GM21528 (cell line): ENCODE data around the gene ABHD14A.

Experiments
- ATAC-seq: cut with Tn5 transposase; IDR thresholded peaks from one replicate; pipeline ENCODE4 v1.9.1; 2021; ENCODE audit warnings: mild to moderate bottlenecking, moderate library complexity; ENCODE audit not compliant: unreplicated experiment, low FRiP score

The ABHD14A gene

GRCh38 chr3:51940648-51941462 lies 34.0 kb upstream of the ABHD14A start:
- ATAC-seq, result no peak

GRCh38 chr3:51941463-51941797 lies 33.4 kb upstream of the ABHD14A start:
- ATAC-seq, result no peak

DNA sequence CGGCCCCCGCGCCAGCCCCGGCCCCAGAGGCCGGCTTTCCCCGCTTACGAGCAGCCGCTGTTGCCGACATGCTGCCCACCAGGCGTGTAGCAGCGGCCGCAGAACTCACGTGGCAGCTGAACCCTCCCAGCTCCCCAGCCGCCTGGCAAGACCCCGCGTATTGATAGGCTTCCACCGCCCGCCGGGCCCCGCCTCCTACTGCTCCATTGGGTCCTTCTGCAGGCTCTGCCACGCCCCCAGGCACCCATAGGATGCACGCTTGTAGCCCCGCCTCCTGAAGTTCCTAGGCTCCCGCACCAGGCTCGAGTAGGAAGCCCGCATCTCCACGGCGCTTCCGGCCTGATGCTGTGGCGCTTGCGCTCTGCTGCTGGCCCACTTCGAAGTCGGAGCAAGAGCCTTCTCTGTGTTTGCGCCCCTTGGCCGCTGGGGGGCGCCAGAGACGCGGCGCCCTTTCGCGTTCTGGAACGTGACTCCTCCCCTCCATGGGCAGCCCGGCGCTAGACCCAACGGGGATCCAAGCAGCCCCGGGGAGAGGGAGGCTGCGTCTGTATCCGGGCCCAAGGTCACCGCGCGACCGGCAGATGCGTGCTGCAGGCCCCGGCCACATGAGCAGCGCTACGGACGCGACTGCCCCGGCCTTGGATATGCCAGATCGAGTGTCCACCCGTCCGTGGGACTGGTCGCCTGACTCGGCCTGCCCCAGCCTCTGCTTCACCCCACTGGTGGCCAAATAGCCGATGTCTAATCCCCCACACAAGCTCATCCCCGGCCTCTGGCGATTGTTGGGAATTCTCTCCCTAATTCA lies 32.9 kb upstream of the ABHD14A start, which contains the start of the genes PARP3 and RRP9:
Gene PARP3, plus strand, starts transcription at position 566 of the 805 bp plus-strand sequence. CDS start 993 bp downstream, outside the sequence.
Gene RRP9, minus strand, starts transcription at position 107 of the 805 bp plus-strand sequence. Its CDS starts 37 bp downstream, at position 70.
- peak; percentile 85 for ATAC-seq

GRCh38 chr3:51942603-51943450 lies 32.0 kb upstream of the ABHD14A start:
- peak; percentile 25 for ATAC-seq

- ATAC-seq, result no peak
These were observed 31.1 kb upstream of the ABHD14A start for GRCh38 chr3:51943451-51944391.

DNA sequence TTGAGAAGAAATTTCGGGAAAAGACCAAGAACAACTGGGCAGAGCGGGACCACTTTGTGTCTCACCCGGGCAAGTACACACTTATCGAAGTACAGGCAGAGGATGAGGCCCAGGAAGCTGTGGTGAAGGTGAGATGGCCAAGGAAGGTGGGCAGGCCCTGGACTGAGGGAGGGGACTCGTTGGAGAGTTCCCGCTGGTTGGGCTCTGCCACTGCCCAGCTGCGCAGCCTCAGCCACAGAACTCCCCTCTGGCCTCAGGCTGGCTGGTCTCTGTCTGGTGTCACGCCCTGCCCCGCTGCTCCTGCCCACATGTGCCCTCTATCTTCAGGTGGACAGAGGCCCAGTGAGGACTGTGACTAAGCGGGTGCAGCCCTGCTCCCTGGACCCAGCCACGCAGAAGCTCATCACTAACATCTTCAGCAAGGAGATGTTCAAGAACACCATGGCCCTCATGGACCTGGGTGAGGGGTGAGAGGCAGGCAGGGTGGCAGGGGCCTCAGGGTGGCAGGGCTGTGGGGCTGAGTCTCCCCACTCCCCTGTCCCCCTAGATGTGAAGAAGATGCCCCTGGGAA lies 30.3 kb upstream of the ABHD14A start:
- no peak for ATAC-seq

- ATAC-seq, result no peak
These were observed 29.6 kb upstream of the ABHD14A start for GRCh38 chr3:51945031-51945840.

GRCh38 chr3:51945926-51946705 lies 28.7 kb upstream of the ABHD14A start:
- ATAC-seq, result no peak

DNA sequence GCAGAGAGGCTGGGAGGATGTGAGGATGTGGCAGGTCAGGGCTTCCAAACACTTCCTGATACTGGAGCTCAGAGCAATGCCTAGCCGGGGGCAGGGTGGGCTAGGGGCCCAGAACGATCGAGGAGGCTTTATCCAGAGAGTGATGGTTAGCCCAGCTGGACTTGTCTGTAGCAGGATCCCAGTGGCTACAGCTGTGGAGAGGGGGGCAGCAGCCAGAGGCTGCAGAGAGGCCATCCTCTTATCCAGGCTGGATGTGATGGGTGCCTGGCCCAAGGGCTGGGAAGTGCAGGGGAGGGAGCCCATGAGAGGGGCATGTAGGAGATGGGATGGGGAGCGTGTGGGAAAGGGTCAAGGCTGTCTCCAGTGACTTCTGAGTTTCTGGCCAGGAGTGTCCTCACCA lies 28.1 kb upstream of the ABHD14A start:
- no peak for ATAC-seq

DNA sequence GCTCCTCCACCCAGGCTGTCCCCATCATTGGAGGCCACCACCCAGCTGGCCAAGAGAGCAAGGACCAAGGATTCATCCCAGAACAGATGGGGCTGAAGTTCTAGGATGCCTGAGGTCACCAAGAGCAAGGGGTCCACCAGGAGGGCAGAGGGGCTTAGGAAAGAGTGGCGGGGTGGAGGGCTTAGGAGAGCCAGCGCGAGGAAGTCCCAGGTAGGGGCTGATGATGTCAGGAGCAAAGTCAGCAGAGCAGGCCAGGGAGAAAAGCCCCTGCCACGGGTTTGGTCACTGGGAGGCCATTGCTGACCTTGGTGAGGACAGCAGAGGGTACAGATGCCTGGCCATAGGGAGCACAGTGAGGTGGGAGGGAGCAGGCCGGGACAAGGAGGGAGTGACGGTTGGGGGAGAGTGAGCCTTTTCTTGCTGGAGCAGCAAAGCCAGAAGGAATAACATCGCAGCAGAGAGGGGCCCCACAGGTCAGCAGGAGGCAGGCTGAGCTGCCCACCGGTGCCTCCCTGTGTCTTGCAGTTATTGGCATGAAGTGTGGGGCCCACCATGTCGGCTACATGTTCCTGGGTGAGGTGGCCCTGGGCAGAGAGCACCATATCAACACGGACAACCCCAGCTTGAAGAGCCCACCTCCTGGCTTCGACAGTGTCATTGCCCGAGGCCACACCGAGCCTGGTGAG lies 27.5 kb upstream of the ABHD14A start:
- ATAC-seq, result no peak

DNA sequence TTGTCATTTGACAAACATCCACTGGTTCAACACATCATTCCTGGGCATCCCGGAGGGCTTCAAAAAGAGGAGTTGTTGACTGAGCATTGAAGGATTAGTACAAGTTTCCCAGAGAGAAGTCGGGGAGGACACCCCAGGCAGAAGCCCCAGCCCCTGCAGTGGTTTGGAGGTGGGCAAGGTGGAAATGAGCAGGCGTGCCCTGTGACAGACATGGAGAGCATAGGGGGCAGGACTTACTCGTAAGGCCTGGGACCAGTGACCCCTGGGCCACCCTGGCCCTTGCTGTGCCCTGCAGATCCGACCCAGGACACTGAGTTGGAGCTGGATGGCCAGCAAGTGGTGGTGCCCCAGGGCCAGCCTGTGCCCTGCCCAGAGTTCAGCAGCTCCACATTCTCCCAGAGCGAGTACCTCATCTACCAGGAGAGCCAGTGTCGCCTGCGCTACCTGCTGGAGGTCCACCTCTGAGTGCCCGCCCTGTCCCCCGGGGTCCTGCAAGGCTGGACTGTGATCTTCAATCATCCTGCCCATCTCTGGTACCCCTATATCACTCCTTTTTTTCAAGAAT lies 26.8 kb upstream of the ABHD14A start:
- ATAC-seq, result no peak

DNA sequence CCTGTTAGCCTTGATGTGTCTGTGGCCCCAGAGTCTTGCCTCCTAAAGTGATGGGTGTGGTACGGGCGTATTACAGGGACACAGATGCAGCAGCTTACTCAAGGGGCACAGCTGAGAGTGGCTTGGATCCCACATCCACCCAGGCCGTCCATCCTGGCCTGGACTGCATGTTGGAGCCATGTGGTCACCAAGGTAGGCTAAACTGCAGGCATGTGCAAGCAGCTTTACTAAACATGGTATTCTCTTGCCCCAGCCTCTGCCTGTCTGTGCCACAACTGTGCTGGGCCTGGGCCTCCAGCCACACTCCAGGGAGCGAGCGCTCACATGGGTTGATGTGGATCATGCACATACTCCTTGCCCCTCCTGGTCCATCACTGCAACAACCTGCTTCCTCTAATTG lies 25.7 kb upstream of the ABHD14A start:
- no peak for ATAC-seq

GRCh38 chr3:51950899-51951298 lies 24.0 kb upstream of the ABHD14A start:
- ATAC-seq, result no peak

DNA sequence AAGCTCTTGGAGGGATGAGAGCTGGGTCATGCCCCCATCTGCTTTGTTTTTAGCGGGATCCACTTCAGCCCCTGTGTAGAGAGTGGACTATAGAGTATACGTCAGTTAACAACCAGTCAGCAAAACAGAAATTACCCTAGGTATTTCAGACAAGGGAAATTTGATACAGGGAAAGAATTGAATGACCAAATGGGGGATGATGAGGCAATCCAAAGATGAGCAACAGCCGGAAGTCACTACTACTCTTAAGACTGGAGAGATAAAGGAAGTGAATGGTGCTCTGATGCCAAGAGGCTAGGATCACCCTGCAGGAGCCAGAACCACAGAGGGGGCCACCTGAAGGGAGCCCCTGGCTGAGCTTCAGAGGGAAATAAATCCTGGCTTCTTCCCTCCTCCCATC lies 21.4 kb upstream of the ABHD14A start:
- ATAC-seq, result no peak

GRCh38 chr3:51954105-51954504 lies 20.8 kb upstream of the ABHD14A start:
- ATAC-seq, result no peak

DNA sequence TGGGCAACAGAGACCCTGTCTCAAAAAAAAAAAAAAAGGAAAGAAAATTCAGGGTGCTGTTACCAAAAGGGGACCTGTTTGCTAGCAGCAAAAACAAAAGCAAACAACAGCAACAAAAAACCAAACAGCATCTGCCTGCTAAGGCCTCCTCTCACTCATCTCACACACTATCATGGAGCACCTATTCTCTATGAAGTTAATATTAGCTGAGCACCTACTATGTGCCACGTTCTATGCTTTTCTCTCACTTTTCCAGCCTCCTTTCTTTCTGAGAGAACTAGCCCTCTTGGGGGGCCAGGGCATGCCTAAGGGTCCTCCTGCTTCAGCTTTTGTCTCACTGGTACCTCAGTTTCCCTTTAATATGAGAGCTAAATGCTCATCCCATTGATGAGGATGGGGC lies 20.2 kb upstream of the ABHD14A start:
- ATAC-seq, result no peak
